ENCODE measurements around the gene LDB1.

LDB1 gene

GRCh38 chr10:102141583-102142107 is 21.5 kb upstream of the LDB1 start:
- no peaks in the 10 kb centered on the region for H3K9me3 Mint-ChIP-seq
- DNase-seq (no peak), ATAC-seq (no peak)
- H3K27me3 Mint-ChIP-seq = no peaks in the 10 kb centered on the region
- peak overlapping the region; percentile 29 to 76 for H3K27ac Mint-ChIP-seq
- H3K4me1 Mint-ChIP-seq = peaks cover 51% of the 10 kb centered on the region
- H3K4me3 Mint-ChIP-seq = no peak overlapping the region

- H3K27ac Mint-ChIP-seq = peak overlapping the region; percentile 29 to 88
- peaks cover 57% of the 10 kb centered on the region for H3K4me1 Mint-ChIP-seq
- no peaks in the 10 kb centered on the region for H3K27me3 Mint-ChIP-seq
- DNase-seq (no peak), ATAC-seq (no peak)
- no peak overlapping the region for H3K4me3 Mint-ChIP-seq
- H3K9me3 Mint-ChIP-seq = no peaks in the 10 kb centered on the region
Measured at GRCh38 chr10:102140913-102141540, 20.9 kb upstream of the LDB1 start.

- Mint-ChIP-seq H3K27ac (peak overlapping the region in 1 of 2 donors; percentile 88), H3K27me3 (no peaks in the 10 kb centered on the region), H3K4me1 (peaks cover 65% of the 10 kb centered on the region), H3K9me3 (no peaks in the 10 kb centered on the region), H3K4me3 (no peak overlapping the region)
- no peak for DNase-seq
- no peak for ATAC-seq
Measured at GRCh38 chr10:102140218-102140617, 20.1 kb upstream of the LDB1 start.

GRCh38 chr10:102139281-102140110 is 19.3 kb upstream of the LDB1 start:
- H3K4me1 Mint-ChIP-seq = peaks cover 72% of the 10 kb centered on the region
- no peaks in the 10 kb centered on the region for H3K9me3 Mint-ChIP-seq
- no peaks in the 10 kb centered on the region for H3K27me3 Mint-ChIP-seq
- H3K27ac Mint-ChIP-seq = peak overlapping the region in 1 of 2 donors; percentile 78
- H3K4me3 Mint-ChIP-seq = no peak overlapping the region
- no peak for ATAC-seq
- no peak for DNase-seq

GRCh38 chr10:102135956-102136526 is 15.9 kb upstream of the LDB1 start:
- H3K9me3 Mint-ChIP-seq = no peaks in the 10 kb centered on the region
- H3K4me3 Mint-ChIP-seq = peak overlapping the region; percentile 93 to 95
- H3K27ac Mint-ChIP-seq = peak overlapping the region; percentile 30 to 80
- DNase-seq (no peak), ATAC-seq (no peak)
- H3K27me3 Mint-ChIP-seq = no peaks in the 10 kb centered on the region
- peaks cover 65% of the 10 kb centered on the region for H3K4me1 Mint-ChIP-seq

- H3K9me3 Mint-ChIP-seq = no peaks in the 10 kb centered on the region
- H3K27ac Mint-ChIP-seq = peak overlapping the region; percentile 99 to 100
- H3K4me3 Mint-ChIP-seq = peak overlapping the region; percentile 93 to 95
- no peaks in the 10 kb centered on the region for H3K27me3 Mint-ChIP-seq
- DNase-seq = no peak
- H3K4me1 Mint-ChIP-seq = peaks cover 56% of the 10 kb centered on the region
- ATAC-seq = no peak
Measured at GRCh38 chr10:102134416-102134815, 14.2 kb upstream of the LDB1 start.

- Mint-ChIP-seq H3K27me3 (no peaks in the 10 kb centered on the region), H3K4me1 (peaks cover 48% of the 10 kb centered on the region), H3K9me3 (no peaks in the 10 kb centered on the region), H3K27ac (peak overlapping the region; percentile 99 to 100), H3K4me3 (peak overlapping the region; percentile 93 to 95)
- peak; percentile 48 for ATAC-seq
- peak; percentile 59 to 71 for DNase-seq
Measured at GRCh38 chr10:102133373-102134195, 13.4 kb upstream of the LDB1 start.

- ATAC-seq (peak; percentile 95), DNase-seq (peak; percentile 96 to 99)
- Mint-ChIP-seq H3K4me1 (peaks cover 46% of the 10 kb centered on the region), H3K9me3 (no peaks in the 10 kb centered on the region), H3K4me3 (peak within 1 kb of the TSS; percentile 93 to 95), H3K27me3 (no peaks in the 10 kb centered on the region), H3K27ac (peak within 1 kb of the TSS; percentile 99 to 100)
Measured at GRCh38 chr10:102132563-102133372, 12.6 kb upstream of the LDB1 start, which contains the start of gene PPRC1. TSS of gene PPRC1 (plus strand) at chr10:102133040. CDS start at chr10:102133069, 29 bp downstream.

- Mint-ChIP-seq H3K27me3 (no peaks in the 10 kb centered on the region), H3K9me3 (no peaks in the 10 kb centered on the region), H3K27ac (peak overlapping the region; percentile 86 to 100), H3K4me1 (peaks cover 40% of the 10 kb centered on the region), H3K4me3 (peak overlapping the region; percentile 93 to 95)
- DNase-seq (no peak), ATAC-seq (no peak)
Measured at GRCh38 chr10:102132193-102132562, 12.0 kb upstream of the LDB1 start.

- peak overlapping the region in 1 of 2 donors; percentile 100 for H3K27ac Mint-ChIP-seq
- peaks cover 36% of the 10 kb centered on the region for H3K4me1 Mint-ChIP-seq
- H3K4me3 Mint-ChIP-seq = peak overlapping the region; percentile 93 to 95
- no peaks in the 10 kb centered on the region for H3K27me3 Mint-ChIP-seq
- ATAC-seq (no peak), DNase-seq (no peak)
- H3K9me3 Mint-ChIP-seq = no peaks in the 10 kb centered on the region
Measured at GRCh38 chr10:102131286-102132170, 11.4 kb upstream of the LDB1 start.

GRCh38 chr10:102123223-102123622 is 3.1 kb upstream of the LDB1 start:
- Mint-ChIP-seq H3K4me1 (peaks cover 22% of the 10 kb centered on the region), H3K4me3 (no peak overlapping the region), H3K27me3 (no peaks in the 10 kb centered on the region), H3K27ac (no peak overlapping the region), H3K9me3 (no peaks in the 10 kb centered on the region)
- DNase-seq (no peak), ATAC-seq (no peak)

- Mint-ChIP-seq H3K27ac (no peak overlapping the region), H3K27me3 (no peaks in the 10 kb centered on the region), H3K4me3 (no peak overlapping the region), H3K9me3 (no peaks in the 10 kb centered on the region), H3K4me1 (peaks cover 30% of the 10 kb centered on the region)
- no peak for ATAC-seq
- no peak for DNase-seq
Measured at GRCh38 chr10:102122450-102122849, 2.3 kb upstream of the LDB1 start.

- DNase-seq = no peak
- H3K9me3 Mint-ChIP-seq = no peaks in the 10 kb centered on the region
- ATAC-seq = no peak
Measured at GRCh38 chr10:102121739-102122372, 1.7 kb upstream of the LDB1 start.

More at GRCh38 chr10:102121739-102122372, 1.7 kb upstream of the LDB1 start:
- peak overlapping the region in 1 of 2 donors; percentile 92 for H3K27ac Mint-ChIP-seq
- H3K4me3 Mint-ChIP-seq = peak overlapping the region; percentile 91 to 99
- peaks cover 35% of the 10 kb centered on the region for H3K4me1 Mint-ChIP-seq
- H3K27me3 Mint-ChIP-seq = no peaks in the 10 kb centered on the region

Data from stimulated activated naive CD8-positive, alpha-beta T cell treated with anti-CD3 and anti-CD28 coated beads, Interleukin-15, amount 100 ng/mL, for 72 hours (primary cell).